ENCODE measurements around the gene AKAP13.

AKAP13 gene

GRCh38 chr15:85504749-85505676, 124.6 kb downstream of the AKAP13 start:
- Histone ChIP-seq H3K9me3 (ENCODE audit: control insufficient read depth, low read length) (no peaks in the 10 kb centered on the region), H3K36me3 (ENCODE audit: control insufficient read depth, insufficient read depth, low read length) (no peaks in the 10 kb centered on the region), H3K27me3 (ENCODE audit: control insufficient read depth, insufficient read depth, low read length) (no peaks in the 10 kb centered on the region), H3K4me1 (no peaks in the 10 kb centered on the region), H3K27ac (no peak overlapping the region), H2AFZ (no peak overlapping the region), H3K4me3 (ENCODE audit: low read depth, low read length) (no peak overlapping the region), H3K4me2 (ENCODE audit: low read length) (no peak overlapping the region), H3K79me2 (no peaks in the 10 kb centered on the region), H3K9ac (no peak overlapping the region)
- peak; percentile 42 for TF ChIP-seq CTCF (IDR thresholded peaks at IDR 0.05)

GRCh38 chr15:85507114-85507513, 126.7 kb downstream of the AKAP13 start:
- Histone ChIP-seq H3K4me1 (no peaks in the 10 kb centered on the region), H3K9ac (no peak overlapping the region), H3K27ac (no peak overlapping the region), H3K4me2 (ENCODE audit: low read length) (no peak overlapping the region), H3K9me3 (ENCODE audit: control insufficient read depth, low read length) (no peaks in the 10 kb centered on the region), H3K36me3 (ENCODE audit: control insufficient read depth, insufficient read depth, low read length) (no peaks in the 10 kb centered on the region), H2AFZ (no peak overlapping the region), H3K4me3 (ENCODE audit: low read depth, low read length) (no peak overlapping the region), H3K79me2 (peaks cover 5% of the 10 kb centered on the region), H3K27me3 (ENCODE audit: control insufficient read depth, insufficient read depth, low read length) (no peaks in the 10 kb centered on the region)
- TF ChIP-seq CTCF (IDR thresholded peaks at IDR 0.05) = no peak

- H3K36me3 ChIP-seq (ENCODE audit: control insufficient read depth, insufficient read depth, low read length) = no peaks in the 10 kb centered on the region
- no peak for TF ChIP-seq CTCF (IDR thresholded peaks at IDR 0.05)
- no peak overlapping the region for H3K27ac ChIP-seq
- no peaks in the 10 kb centered on the region for H3K9me3 ChIP-seq (ENCODE audit: control insufficient read depth, low read length)
- no peaks in the 10 kb centered on the region for H3K4me1 ChIP-seq
- H2AFZ ChIP-seq = no peak overlapping the region
- H3K27me3 ChIP-seq (ENCODE audit: control insufficient read depth, insufficient read depth, low read length) = no peaks in the 10 kb centered on the region
- H3K4me2 ChIP-seq (ENCODE audit: low read length) = no peak overlapping the region
- no peak overlapping the region for H3K4me3 ChIP-seq (ENCODE audit: low read depth, low read length)
- no peak overlapping the region for H3K9ac ChIP-seq
- peaks cover 5% of the 10 kb centered on the region for H3K79me2 ChIP-seq
These were observed 129.6 kb downstream of the AKAP13 start for GRCh38 chr15:85509973-85510372.

GRCh38 chr15:85514413-85514812, 134.0 kb downstream of the AKAP13 start:
- Histone ChIP-seq H3K27ac (no peak overlapping the region), H3K9ac (no peak overlapping the region), H3K4me3 (ENCODE audit: low read depth, low read length) (no peak overlapping the region), H3K27me3 (ENCODE audit: control insufficient read depth, insufficient read depth, low read length) (no peaks in the 10 kb centered on the region), H3K36me3 (ENCODE audit: control insufficient read depth, insufficient read depth, low read length) (no peaks in the 10 kb centered on the region), H3K4me2 (ENCODE audit: low read length) (no peak overlapping the region), H3K79me2 (peaks cover 5% of the 10 kb centered on the region), H3K9me3 (ENCODE audit: control insufficient read depth, low read length) (no peaks in the 10 kb centered on the region), H3K4me1 (no peaks in the 10 kb centered on the region), H2AFZ (no peak overlapping the region)
- no peak for TF ChIP-seq CTCF (IDR thresholded peaks at IDR 0.05)

- H3K4me1 ChIP-seq = no peaks in the 10 kb centered on the region
- no peak overlapping the region for H3K4me3 ChIP-seq (ENCODE audit: low read depth, low read length)
- TF ChIP-seq CTCF (IDR thresholded peaks at IDR 0.05) = no peak
- no peaks in the 10 kb centered on the region for H3K9me3 ChIP-seq (ENCODE audit: control insufficient read depth, low read length)
- no peaks in the 10 kb centered on the region for H3K27me3 ChIP-seq (ENCODE audit: control insufficient read depth, insufficient read depth, low read length)
- no peaks in the 10 kb centered on the region for H3K36me3 ChIP-seq (ENCODE audit: control insufficient read depth, insufficient read depth, low read length)
- H3K79me2 ChIP-seq = peaks cover 5% of the 10 kb centered on the region
- no peak overlapping the region for H3K4me2 ChIP-seq (ENCODE audit: low read length)
- H2AFZ ChIP-seq = no peak overlapping the region
- no peak overlapping the region for H3K27ac ChIP-seq
- no peak overlapping the region for H3K9ac ChIP-seq
These were observed 134.8 kb downstream of the AKAP13 start for GRCh38 chr15:85515212-85515611.

Measured in parathyroid adenoma (tissue), 2 donors.